WTC11 (cell line): ENCODE results near the gene YDJC.
"Not testable (repeated sequence)": the region's sequence is repeated elsewhere in the genome, so short reads cannot be mapped to it uniquely, and the experiment has no call there.

ENCODE experiments used
- ERG ChIP-seq: fragments of 250-450 bp; sonication (Bioruptor Pico); IDR thresholded peaks from 2 replicates; pipeline ENCODE4 v1.8.0; 2021; ENCODE audit warnings: mild to moderate bottlenecking
- MAX ChIP-seq: sonication (generic); formaldehyde crosslinking; IDR thresholded peaks from 2 replicates; pipeline ENCODE4 v1.8.0; 2022; ENCODE audit warnings: mild to moderate bottlenecking, missing genetic modification reagents
- TEAD4 ChIP-seq: sonication (generic); formaldehyde crosslinking; IDR thresholded peaks from 2 replicates; pipeline ENCODE4 v1.8.0; 2022; ENCODE audit warnings: mild to moderate bottlenecking, missing genetic modification reagents
- ZNF512 ChIP-seq: sonication (generic); formaldehyde crosslinking; IDR thresholded peaks from 2 replicates; pipeline ENCODE4 v1.8.1; 2022; ENCODE audit warnings: missing genetic modification reagents, borderline replicate concordance

GRCh38 chr22:21596356-21597135 lies 33.3 kb downstream of the YDJC start:
- TF ChIP-seq MAX (CRISPR knock-in tag); TEAD4; ERG (CRISPR knock-in tag); ZNF512 (CRISPR knock-in tag): not testable (repeated sequence)
